Measurements from ENCODE around the gene DBF4B. TPM values are rescaled to one million over a fixed set of nuclear protein-coding genes. Genes with fewer than 3 reads are reported as not detected.

The DBF4B gene
- total RNA-seq, 1 experiment from 2014 or later: 20.5 TPM

GRCh38 chr17:44782326-44782850, 73.9 kb downstream of the DBF4B start:
- CTCF ChIA-PET: no interaction called here
- H3K36me3 ChIP-seq (ENCODE audit: insufficient read depth, low read length, poor library complexity, severe bottlenecking): no peaks in the 10 kb centered on the region
- no peaks in the 10 kb centered on the region for H3K4me1 ChIP-seq (ENCODE audit: insufficient read depth, low read length, poor library complexity, severe bottlenecking)
- no peak overlapping the region for H3K4me3 ChIP-seq (ENCODE audit: low read depth, low read length, poor library complexity, severe bottlenecking)
- TF ChIP-seq EZH2 (IDR thresholded peaks at IDR 0.05; ENCODE audit: borderline replicate concordance, low read depth, low read length, poor library complexity, severe bottlenecking) (no peak), CTCF (conservative IDR thresholded peaks at IDR 0.05; ENCODE audit: low read depth, low read length) (no peak)
- no peak overlapping the region for H3K27ac ChIP-seq (ENCODE audit: low read depth, low read length, poor library complexity, severe bottlenecking)
- intact Hi-C loops (cut with micrococcal nuclease; ENCODE audit: unreplicated experiment): no loop called here
- H3K27me3 ChIP-seq (replicated peaks; ENCODE audit: insufficient read depth, low read depth, low read length, poor library complexity): no peaks in the 10 kb centered on the region
- DNase-seq (ENCODE audit: low spot score): no peak
- no peaks in the 10 kb centered on the region for H3K9me3 ChIP-seq (ENCODE audit: low read depth, low read length, poor library complexity, severe bottlenecking)
- POLR2A ChIA-PET (ENCODE audit: low non-redundant PET): no interaction called here
- no TSS peak for BruUV-seq (replicated peaks)

- DNase-seq (ENCODE audit: low spot score): no peak
- CTCF ChIA-PET: no interaction called here
- Histone ChIP-seq H3K36me3 (ENCODE audit: insufficient read depth, low read length, poor library complexity, severe bottlenecking) (no peaks in the 10 kb centered on the region), H3K4me1 (ENCODE audit: insufficient read depth, low read length, poor library complexity, severe bottlenecking) (no peaks in the 10 kb centered on the region), H3K27me3 (replicated peaks; ENCODE audit: insufficient read depth, low read depth, low read length, poor library complexity) (no peaks in the 10 kb centered on the region), H3K27ac (ENCODE audit: low read depth, low read length, poor library complexity, severe bottlenecking) (no peak overlapping the region), H3K9me3 (ENCODE audit: low read depth, low read length, poor library complexity, severe bottlenecking) (no peaks in the 10 kb centered on the region), H3K4me3 (ENCODE audit: low read depth, low read length, poor library complexity, severe bottlenecking) (no peak overlapping the region)
- POLR2A ChIA-PET (ENCODE audit: low non-redundant PET): no interaction called here
- intact Hi-C loops (cut with micrococcal nuclease; ENCODE audit: unreplicated experiment): no loop called here
- TF ChIP-seq EZH2 (IDR thresholded peaks at IDR 0.05; ENCODE audit: borderline replicate concordance, low read depth, low read length, poor library complexity, severe bottlenecking) (no peak), CTCF (conservative IDR thresholded peaks at IDR 0.05; ENCODE audit: low read depth, low read length) (no peak)
- BruUV-seq (replicated peaks): no TSS peak
Measured at GRCh38 chr17:44785921-44786320, 77.5 kb downstream of the DBF4B start.

- CTCF ChIA-PET: no interaction called here
- no peaks in the 10 kb centered on the region for H3K36me3 ChIP-seq (ENCODE audit: insufficient read depth, low read length, poor library complexity, severe bottlenecking)
- no peaks in the 10 kb centered on the region for H3K9me3 ChIP-seq (ENCODE audit: low read depth, low read length, poor library complexity, severe bottlenecking)
- no peaks in the 10 kb centered on the region for H3K27me3 ChIP-seq (replicated peaks; ENCODE audit: insufficient read depth, low read depth, low read length, poor library complexity)
- DNase-seq (ENCODE audit: low spot score): no peak
- no TSS peak for BruUV-seq (replicated peaks)
- POLR2A ChIA-PET (ENCODE audit: low non-redundant PET): no interaction called here
- H3K27ac ChIP-seq (ENCODE audit: low read depth, low read length, poor library complexity, severe bottlenecking): no peak overlapping the region
- TF ChIP-seq EZH2 (IDR thresholded peaks at IDR 0.05; ENCODE audit: borderline replicate concordance, low read depth, low read length, poor library complexity, severe bottlenecking): no peak
- TF ChIP-seq CTCF (conservative IDR thresholded peaks at IDR 0.05; ENCODE audit: low read depth, low read length): no peak
- intact Hi-C loops (cut with micrococcal nuclease; ENCODE audit: unreplicated experiment): no loop called here
- no peaks in the 10 kb centered on the region for H3K4me1 ChIP-seq (ENCODE audit: insufficient read depth, low read length, poor library complexity, severe bottlenecking)
- H3K4me3 ChIP-seq (ENCODE audit: low read depth, low read length, poor library complexity, severe bottlenecking): no peak overlapping the region
Measured at GRCh38 chr17:44786551-44787081, 78.2 kb downstream of the DBF4B start.
